ENCODE results near the gene TLR9. TPM values are rescaled to one million over a fixed set of nuclear protein-coding genes. Genes with fewer than 3 reads are reported as not detected.

The TLR9 gene
- total RNA-seq, 4 donors from 2014 or later, result 0.14 to 1.5 TPM; not detected in 2

GRCh38 chr3:52246728-52247408 lies 21.4 kb upstream of the TLR9 start:
- Histone ChIP-seq H3K36me3 (no peaks in the 10 kb centered on the region), H3K9me3 (no peaks in the 10 kb centered on the region), H3K4me3 (no peak overlapping the region), H3K4me1 (no peaks in the 10 kb centered on the region), H3K27ac (peak overlapping the region; percentile 80 to 92), H3K27me3 (no peaks in the 10 kb centered on the region)
- DNase-seq, result peak in 1 of 2 donors; percentile 16
- TF ChIP-seq CTCF (IDR thresholded peaks at IDR 0.05) (no peak), POLR2A (IDR thresholded peaks at IDR 0.05) (no peak)
- intact Hi-C loops (cut with DNase I; ENCODE audit: low total_unique reads), result no loop called here

GRCh38 chr3:52246264-52246620 lies 20.8 kb upstream of the TLR9 start:
- Histone ChIP-seq H3K27ac (peak overlapping the region; percentile 80 to 92), H3K36me3 (no peaks in the 10 kb centered on the region), H3K4me1 (no peaks in the 10 kb centered on the region), H3K27me3 (no peaks in the 10 kb centered on the region), H3K9me3 (no peaks in the 10 kb centered on the region), H3K4me3 (peak overlapping the region; percentile 32 to 62)
- TF ChIP-seq CTCF (IDR thresholded peaks at IDR 0.05) (no peak), POLR2A (IDR thresholded peaks at IDR 0.05) (no peak)
- intact Hi-C loops (cut with DNase I; ENCODE audit: low total_unique reads), result no loop called here
- DNase-seq, result no peak

- no peaks in the 10 kb centered on the region for H3K27me3 ChIP-seq
- peak; percentile 55 to 59 for DNase-seq
Observed at GRCh38 chr3:52245322-52246263, 20.1 kb upstream of the TLR9 start, which contains the start of gene PPM1M. Gene PPM1M, plus strand, starts transcription at chr3:52245759. Its CDS starts 66 bp downstream, at chr3:52245825.

GRCh38 chr3:52243791-52244628 lies 18.6 kb upstream of the TLR9 start:
- H3K4me1 ChIP-seq, result peaks cover 0 to 4% of the 10 kb centered on the region in 2 donors
- no peak for TF ChIP-seq POLR2A (IDR thresholded peaks at IDR 0.05)
- TF ChIP-seq CTCF (IDR thresholded peaks at IDR 0.05), result no peak
- no peaks in the 10 kb centered on the region for H3K27me3 ChIP-seq
- no peak overlapping the region for H3K4me3 ChIP-seq
- DNase-seq, result peak in 1 of 2 donors; percentile 16
- no peak overlapping the region for H3K27ac ChIP-seq
- no peaks in the 10 kb centered on the region for H3K9me3 ChIP-seq
- intact Hi-C loops (cut with DNase I; ENCODE audit: low total_unique reads), result no loop called here
- no peaks in the 10 kb centered on the region for H3K36me3 ChIP-seq

More at GRCh38 chr3:52245322-52246263, 20.1 kb upstream of the TLR9 start, which contains the start of gene PPM1M:
- Histone ChIP-seq H3K36me3 (no peaks in the 10 kb centered on the region), H3K9me3 (no peaks in the 10 kb centered on the region), H3K4me3 (peak within 1 kb of the TSS; percentile 32 to 62), H3K4me1 (no peaks in the 10 kb centered on the region), H3K27ac (peak within 1 kb of the TSS; percentile 80 to 92)
- intact Hi-C loops (cut with DNase I; ENCODE audit: low total_unique reads), result no loop called here
- TF ChIP-seq POLR2A (IDR thresholded peaks at IDR 0.05), result peak in 1 of 2 donors; percentile 46
- peak in 1 of 4 experiments; percentile 15 for TF ChIP-seq CTCF (IDR thresholded peaks at IDR 0.05)

All from uterus (tissue), 4 donors.